ENCODE measurements around the gene CREB5.

- TF ChIP-seq, protein P1, sequence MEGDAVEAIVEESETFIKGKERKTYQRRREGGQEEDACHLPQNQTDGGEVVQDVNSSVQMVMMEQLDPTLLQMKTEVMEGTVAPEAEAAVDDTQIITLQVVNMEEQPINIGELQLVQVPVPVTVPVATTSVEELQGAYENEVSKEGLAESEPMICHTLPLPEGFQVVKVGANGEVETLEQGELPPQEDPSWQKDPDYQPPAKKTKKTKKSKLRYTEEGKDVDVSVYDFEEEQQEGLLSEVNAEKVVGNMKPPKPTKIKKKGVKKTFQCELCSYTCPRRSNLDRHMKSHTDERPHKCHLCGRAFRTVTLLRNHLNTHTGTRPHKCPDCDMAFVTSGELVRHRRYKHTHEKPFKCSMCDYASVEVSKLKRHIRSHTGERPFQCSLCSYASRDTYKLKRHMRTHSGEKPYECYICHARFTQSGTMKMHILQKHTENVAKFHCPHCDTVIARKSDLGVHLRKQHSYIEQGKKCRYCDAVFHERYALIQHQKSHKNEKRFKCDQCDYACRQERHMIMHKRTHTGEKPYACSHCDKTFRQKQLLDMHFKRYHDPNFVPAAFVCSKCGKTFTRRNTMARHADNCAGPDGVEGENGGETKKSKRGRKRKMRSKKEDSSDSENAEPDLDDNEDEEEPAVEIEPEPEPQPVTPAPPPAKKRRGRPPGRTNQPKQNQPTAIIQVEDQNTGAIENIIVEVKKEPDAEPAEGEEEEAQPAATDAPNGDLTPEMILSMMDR (IDR thresholded peaks at IDR 0.05), result no peak
- no peak for TF ChIP-seq POLR2A (IDR thresholded peaks at IDR 0.05)
- no peak for TF ChIP-seq POLR2AphosphoS5 (IDR thresholded peaks at IDR 0.05)
- no peak for TF ChIP-seq EP300 (IDR thresholded peaks at IDR 0.05)
Observed at GRCh38 chr7:28556025-28556424, 143.7 kb downstream of the CREB5 start.
